HG03469 (cell line): ENCODE results near the gene KIF21A.
"Not testable (repeated sequence)": the region's sequence is repeated elsewhere in the genome, so short reads cannot be mapped to it uniquely, and the experiment has no call there.

Experiments used
- ATAC-seq: cut with Tn5 transposase; IDR thresholded peaks from one replicate; pipeline ENCODE4 v1.9.1; 2021; ENCODE audit warnings: mild to moderate bottlenecking, moderate library complexity, moderate number of reproducible peaks; ENCODE audit not compliant: unreplicated experiment

KIF21A gene

DNA sequence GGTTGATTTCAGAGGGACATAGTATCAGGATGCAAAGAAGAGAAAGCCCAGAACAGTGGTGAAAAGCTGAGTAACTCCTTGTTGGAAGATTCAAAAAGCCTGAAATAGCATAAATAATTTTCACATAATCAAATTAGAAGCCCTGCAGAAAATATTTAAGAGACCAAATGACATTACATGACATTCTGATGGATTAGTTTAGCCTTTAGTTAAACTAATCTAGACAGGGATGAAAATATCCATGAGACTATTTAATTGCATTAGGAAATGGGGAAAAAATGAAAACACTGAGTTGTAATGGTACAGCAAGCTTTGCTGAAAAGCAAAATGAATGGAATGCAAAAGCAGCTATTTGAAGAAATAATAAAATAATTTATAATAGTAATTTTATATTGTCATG is 91.8 kb downstream of the KIF21A start:
- ATAC-seq = no peak

GRCh38 chr12:39348941-39349626 is 93.8 kb downstream of the KIF21A start:
- ATAC-seq = no peak

GRCh38 chr12:39348523-39348922 is 94.4 kb downstream of the KIF21A start:
- ATAC-seq = no peak

DNA sequence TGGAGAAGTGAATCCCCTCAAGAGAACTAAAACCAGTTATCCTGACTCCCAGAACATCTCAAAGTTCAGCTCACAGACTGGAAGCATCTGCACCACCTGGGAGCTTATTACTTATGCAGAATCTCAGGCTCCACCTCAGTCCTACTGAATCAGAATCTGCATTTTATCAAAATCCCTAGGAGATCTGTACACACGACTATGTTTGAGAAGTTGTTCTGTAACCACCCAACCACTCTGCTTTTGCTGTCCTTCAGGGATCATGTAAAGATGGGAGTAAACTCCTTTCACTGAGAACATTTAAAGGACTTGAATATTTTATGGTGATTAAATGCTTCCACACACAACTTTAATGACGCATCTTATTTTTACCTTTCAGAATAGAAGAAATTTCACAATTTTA is 98.0 kb downstream of the KIF21A start:
- no peak for ATAC-seq

- no peak for ATAC-seq
These were observed 99.3 kb downstream of the KIF21A start for GRCh38 chr12:39343665-39344064.

GRCh38 chr12:39341761-39342160 is 101.2 kb downstream of the KIF21A start:
- no peak for ATAC-seq

GRCh38 chr12:39341179-39341578 is 101.7 kb downstream of the KIF21A start:
- ATAC-seq = peak; percentile 76

DNA sequence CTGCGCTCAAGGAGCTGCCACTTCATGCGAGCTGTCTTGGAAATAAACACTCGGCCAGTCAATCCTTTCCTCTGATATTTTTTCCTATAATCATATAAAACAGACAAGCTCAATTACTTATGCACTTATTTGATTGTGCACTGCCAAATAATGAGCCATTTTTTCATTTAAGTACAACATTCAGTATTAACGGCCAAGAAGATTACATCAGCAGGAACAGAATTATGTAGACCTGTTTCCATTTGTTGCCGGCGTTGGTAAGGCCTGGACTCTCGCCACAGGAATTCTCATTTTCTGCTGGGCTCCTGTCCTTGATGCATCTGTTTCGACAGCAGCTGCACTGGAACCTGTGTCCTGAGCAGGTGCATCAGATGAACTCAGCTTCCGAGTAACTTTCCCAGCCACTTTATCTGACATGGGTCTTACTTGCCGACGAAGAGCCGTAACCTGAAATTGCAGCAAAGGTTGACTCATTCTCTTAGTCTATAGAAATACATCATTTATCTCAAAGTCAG is 110.2 kb downstream of the KIF21A start:
- ATAC-seq = no peak

DNA sequence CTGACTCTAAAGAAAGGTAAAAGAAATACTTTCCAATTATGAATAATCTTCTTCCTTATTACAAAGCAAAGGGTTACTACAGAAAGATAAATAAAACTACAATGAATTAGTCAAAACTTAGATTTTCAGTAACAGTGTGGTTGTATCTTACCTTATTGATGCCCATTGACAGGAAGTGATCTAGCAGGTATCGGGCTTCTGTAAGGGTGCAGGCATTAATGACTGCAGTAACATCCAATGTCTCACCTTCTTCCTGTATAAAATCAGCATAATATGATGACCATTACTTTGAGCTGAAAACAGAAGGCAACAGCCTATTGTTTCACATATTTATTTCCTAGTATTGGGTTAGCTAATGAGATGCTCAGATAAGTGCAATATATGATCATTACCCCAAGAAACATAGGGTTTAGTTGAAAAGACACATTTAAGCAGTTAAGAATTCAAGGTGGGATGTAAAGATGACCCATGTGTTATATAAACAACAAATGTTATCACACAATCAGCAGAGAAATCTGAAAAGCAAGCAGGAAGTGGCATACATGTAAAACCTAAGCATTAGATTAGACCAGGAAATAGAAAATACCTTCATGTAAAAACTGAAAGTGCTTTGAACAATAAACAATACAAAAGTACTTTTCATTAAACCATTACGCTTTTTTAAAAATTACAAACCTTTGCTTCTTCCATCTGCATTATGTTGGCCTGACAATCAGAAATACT is 111.2 kb downstream of the KIF21A start:
- no peak for ATAC-seq

GRCh38 chr12:39329876-39330275 is 113.0 kb downstream of the KIF21A start:
- no peak for ATAC-seq

- ATAC-seq = no peak
These were observed 113.9 kb downstream of the KIF21A start for GRCh38 chr12:39329018-39329417.

GRCh38 chr12:39327965-39328364 is 115.0 kb downstream of the KIF21A start:
- no peak for ATAC-seq

DNA sequence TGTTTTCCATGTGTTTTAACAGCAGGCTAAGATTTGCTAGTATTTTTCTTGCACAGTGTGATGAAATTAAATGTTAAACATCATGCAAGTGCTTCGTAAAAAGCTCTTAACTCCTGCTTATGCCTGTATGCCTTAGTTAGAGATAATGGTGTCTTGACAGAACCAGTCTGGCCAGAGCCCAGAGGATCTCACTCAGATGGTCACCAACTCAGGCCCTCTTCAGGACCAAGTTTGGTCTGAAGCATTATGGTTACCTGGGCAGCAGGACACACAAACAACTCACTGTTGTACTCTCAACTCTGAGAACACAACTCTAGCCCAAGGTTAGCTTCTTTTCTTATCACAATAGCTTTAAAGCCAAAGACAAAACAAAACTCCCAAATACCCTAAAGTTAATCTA is 115.4 kb downstream of the KIF21A start:
- ATAC-seq = no peak

DNA sequence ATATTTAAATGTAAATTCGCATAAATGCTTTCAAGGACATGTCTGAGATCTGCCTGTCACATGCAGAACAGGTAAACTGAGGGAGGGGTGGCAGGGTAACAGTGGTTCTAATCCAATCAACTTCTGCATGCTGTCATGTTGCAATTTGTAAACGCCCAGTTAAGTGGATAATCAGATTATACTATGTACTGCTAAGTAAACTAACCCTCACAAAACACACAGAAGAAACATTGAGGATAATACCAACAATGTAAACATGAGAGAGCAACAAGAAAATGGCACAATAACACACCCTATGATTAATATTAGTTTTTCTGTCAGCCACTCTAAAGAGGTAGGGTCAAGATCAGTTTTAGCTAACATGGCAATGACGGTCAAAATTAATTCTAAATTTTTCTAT is 123.7 kb downstream of the KIF21A start:
- ATAC-seq = no peak

DNA sequence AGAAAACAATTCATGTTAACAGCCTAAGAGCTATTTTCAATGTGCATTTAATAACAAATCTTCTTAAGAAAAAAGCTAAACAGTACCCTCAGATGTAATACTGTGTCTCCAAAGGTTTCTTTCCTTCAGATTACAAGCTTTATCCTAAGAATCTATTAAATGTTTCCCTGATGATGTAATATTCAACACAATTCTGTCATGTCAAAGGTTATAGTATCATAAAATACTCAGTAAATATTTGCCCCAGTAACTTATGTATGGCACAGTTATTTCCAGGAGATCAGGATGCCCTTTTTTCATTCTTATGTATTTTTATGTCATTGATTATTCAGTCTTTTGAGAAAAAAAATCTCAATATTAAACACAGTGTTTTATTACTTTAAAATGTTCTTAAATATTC is 128.4 kb downstream of the KIF21A start:
- ATAC-seq = no peak

DNA sequence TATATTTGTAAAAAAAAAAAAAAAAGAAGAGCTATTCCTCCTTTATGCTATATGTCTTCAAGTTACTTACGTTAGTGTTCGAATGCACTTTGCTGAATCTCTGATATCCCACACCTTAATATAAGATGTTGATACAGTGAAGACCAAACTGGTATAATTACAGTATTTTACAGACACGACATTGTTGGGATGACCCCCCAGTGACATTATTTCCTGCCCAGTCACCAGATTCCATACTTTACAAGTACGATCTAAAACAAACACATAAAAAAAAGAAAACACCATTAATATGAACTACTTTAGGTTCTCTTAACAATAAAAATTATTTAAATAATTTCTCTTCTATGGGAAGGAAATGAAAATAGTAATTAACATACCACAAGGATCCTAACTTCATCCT is 133.4 kb downstream of the KIF21A start:
- no peak for ATAC-seq

DNA sequence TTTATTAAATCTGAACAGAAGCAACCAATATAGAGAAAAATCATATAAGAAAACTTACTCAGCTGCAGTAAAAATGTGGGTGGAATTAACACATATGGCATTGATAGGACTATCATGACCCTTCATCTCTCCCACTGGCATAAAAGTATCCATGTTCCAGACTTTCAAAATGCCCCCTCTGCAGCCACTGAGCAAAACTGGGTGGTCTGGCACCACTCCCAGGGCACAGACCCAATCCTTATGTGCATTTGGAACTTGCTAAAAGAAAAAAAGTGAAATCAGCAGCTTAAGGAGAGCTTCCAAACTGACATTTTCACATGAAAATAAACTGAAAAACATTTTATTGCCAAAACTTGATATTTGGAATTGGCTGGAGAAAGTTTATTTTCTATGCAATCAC is 141.5 kb downstream of the KIF21A start:
- no peak for ATAC-seq

DNA sequence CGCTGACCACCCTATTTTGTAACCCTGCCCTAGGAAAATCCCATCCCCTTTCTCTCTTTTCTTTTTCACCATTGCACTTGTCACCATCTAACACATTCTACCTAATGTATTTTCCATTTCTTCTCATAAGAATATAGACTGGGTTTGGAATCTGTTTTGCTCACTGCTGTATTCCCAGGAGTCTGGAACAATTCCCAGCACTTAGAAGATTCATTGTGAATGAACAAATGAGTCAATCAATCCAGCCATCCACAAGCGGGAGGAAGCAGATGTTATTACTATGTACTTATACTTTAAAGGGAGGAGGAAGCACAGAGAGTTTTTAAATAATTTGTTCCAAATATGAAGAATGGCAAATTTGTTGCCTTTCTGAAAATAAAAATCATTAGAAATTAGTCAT is 142.1 kb downstream of the KIF21A start:
- ATAC-seq = no peak

- no peak for ATAC-seq
These were observed 145.0 kb downstream of the KIF21A start for GRCh38 chr12:39297891-39298290.

- no peak for ATAC-seq
These were observed 146.4 kb downstream of the KIF21A start for GRCh38 chr12:39296496-39296895.

GRCh38 chr12:39295593-39295992 is 147.3 kb downstream of the KIF21A start:
- not testable (repeated sequence) for ATAC-seq

DNA sequence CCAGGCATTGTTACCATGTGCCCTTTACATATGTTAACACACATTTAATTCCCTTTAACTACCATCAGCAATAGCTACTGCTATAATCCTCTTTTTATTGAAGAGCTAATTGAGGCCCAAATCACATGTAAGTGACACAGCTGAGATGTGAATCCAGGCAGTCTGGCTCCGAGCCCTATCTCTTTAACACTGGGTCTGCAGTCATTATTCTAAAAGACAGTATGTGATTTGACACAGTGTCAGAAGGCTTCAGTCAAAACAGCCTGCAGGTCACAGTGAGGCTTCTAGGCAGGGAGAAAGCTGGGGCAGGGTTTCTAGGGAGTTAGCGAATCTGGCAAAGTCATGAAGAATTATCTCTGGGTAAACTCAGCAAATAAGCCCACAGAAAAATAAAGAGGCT is 148.2 kb downstream of the KIF21A start:
- no peak for ATAC-seq
